ENCODE measurements around the gene XRCC4.
"Not testable (repeated sequence)": the region's sequence is repeated elsewhere in the genome, so short reads cannot be mapped to it uniquely, and the experiment has no call there.

The XRCC4 gene

DNA sequence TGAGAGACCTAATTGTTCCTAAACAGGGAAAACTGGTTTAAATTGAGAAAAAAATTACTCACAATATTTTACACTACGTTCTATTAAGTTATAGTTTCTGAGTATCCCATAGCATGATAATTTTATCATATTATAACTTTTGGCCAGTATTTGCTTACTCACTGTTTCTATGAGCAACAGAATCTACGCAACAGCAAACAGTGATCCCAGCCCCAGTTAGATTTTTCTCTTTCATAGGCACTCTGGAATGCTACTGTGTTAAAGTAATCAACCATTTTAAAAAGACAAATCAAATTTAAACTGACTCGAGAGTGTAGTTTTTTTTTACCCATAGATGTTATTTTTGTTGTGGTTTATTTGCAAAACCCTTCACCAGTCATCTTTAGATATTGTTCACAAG is 107.2 kb downstream of the XRCC4 start:
- DNase-seq = no peak

DNA sequence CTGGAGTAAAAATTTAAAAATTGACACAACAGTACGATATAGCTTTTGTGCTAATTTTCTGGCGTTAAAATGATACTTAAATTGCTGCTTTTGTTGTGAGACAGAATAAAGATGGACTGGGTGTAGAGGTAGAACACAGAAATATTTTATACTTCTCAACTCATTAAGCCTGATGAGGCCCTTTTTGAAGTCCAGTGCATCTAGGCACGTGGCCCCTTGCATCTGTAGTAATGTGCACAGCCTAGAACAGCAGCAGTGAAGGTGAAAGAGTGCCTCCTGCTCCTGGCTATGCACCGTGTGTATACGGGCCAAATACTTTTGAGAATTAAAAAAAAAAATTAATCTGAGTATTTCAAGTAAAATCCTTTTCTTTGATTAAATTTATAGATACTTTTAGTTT is 115.6 kb downstream of the XRCC4 start:
- DNase-seq = no peak

GRCh38 chr5:83197326-83197967 is 120.1 kb downstream of the XRCC4 start:
- peak; percentile 5 to 67 for DNase-seq

- DNase-seq = no peak
Measured at GRCh38 chr5:83199126-83199525, 121.8 kb downstream of the XRCC4 start.

DNA sequence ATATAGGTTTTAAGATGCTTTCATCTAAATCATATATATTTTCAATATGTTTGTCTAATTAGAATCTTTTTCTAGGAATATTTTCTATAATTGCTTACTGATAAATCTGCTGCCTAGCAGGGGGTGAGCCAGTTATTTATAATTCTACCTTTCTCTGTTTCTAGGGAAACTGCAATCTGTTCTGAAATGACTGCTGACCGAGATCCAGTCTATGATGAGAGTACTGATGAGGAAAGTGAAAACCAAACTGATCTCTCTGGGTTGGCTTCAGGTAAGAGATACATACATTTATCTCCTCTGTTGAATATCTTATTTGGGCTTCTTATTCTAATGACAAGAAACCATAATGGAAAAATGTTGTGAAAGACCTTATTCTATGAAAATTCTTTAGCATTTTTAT is 127.3 kb downstream of the XRCC4 start:
- no peak for DNase-seq

- DNase-seq = no peak
Measured at GRCh38 chr5:83209963-83210362, 132.6 kb downstream of the XRCC4 start.

DNA sequence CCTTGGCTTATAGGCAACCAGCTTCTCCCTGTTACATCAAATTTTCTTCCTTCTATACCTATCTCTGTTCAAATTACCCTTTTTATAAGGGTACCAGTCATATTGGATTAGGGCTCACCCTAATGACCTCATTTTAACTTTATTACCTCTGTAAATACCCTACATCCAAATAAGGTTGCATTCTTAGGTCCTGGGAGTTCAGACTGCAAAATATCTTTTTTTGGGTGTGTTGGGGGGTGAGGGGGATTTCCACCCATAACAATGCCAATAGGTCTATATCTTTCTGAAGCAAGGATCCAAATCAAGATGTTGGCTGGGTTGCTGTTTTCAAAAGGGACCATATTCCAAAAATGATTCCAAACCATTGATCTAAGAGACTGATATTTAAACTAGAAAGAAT is 141.7 kb downstream of the XRCC4 start:
- no peak for DNase-seq

- no peak for DNase-seq
Measured at GRCh38 chr5:83219495-83219894, 142.1 kb downstream of the XRCC4 start.

- DNase-seq = no peak
Measured at GRCh38 chr5:83220331-83220730, 143.0 kb downstream of the XRCC4 start.

GRCh38 chr5:83222906-83223305 is 145.6 kb downstream of the XRCC4 start:
- DNase-seq = no peak

- no peak for DNase-seq
Measured at GRCh38 chr5:83227611-83228010, 150.3 kb downstream of the XRCC4 start.

GRCh38 chr5:83230511-83230910 is 153.2 kb downstream of the XRCC4 start:
- DNase-seq = no peak

DNA sequence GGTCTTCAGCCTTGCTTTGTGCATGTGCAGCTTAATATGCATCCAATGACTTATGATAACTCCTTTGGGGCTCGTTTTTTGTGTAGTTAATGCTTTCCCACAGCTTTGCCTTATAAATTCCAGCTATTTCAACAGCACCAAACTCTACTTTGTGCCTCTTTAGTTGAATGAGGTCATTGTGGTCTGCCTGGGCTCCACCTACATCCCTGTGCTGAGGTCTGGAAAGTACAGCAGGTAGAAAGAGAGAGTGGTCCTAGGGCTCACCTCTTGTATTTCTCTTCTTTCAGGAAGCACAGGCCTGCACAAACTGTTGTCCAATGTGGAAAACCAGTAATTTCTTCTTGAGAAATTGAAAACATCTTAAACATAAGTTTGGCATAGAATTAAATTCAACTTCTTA is 167.2 kb downstream of the XRCC4 start:
- no peak for DNase-seq

DNA sequence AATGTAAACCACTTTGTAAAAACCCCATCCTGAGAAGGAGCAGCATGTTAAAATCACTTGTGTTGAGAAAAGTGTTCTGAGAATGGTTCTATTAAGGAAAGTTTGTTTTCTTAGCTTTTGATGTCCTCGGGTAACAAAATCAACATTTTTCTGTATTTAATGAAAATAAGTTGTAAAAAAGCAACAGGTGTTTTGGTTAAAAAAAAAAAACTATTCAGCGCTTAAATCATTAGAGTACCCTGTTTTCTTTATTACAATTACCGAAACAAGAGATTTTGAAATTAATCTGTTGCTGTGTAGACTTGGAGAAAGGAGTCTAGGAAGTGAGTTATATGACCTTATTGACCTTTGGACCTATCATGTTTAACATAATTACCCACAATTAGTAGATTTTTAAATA is 167.7 kb downstream of the XRCC4 start:
- no peak for DNase-seq

- DNase-seq = no peak
Measured at GRCh38 chr5:83246071-83246470, 168.7 kb downstream of the XRCC4 start.

DNA sequence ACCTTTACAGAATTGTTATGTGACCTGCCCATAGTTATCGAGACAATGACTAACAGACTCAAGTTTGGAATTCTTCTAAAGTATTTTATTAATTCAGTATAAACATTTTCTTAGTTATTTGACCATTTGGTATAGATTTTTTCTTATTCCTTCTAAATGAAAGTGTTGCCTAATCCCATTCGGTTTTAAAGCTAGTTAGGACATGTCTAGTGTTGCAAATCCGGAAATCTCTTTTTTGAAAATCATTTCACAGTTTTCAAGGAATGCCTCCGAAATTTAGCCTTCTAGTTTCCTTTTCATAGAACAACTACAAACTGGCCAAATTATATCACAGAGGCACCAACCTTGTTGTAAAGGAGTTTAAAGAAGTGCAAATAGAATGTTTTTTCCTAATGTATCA is 171.8 kb downstream of the XRCC4 start:
- DNase-seq = no peak

DNA sequence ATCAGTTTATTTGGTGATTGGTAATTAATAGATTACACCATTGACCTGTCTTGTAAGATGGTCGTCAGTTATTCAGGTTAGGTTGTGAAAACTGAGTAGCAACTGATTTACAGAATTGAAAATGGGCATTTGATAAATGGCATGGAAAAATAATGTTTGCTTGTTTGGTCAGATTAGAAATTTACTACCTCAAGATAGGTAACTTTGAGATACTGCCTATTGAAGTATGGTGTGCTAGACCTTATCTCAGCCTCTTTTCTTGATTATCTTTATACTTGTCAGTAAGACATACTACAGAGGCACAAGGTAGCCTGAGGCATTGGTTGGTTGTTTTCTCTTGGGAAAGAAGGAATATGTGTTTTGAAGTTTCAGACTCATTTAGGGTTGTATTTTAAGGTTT is 174.5 kb downstream of the XRCC4 start:
- no peak for DNase-seq

DNA sequence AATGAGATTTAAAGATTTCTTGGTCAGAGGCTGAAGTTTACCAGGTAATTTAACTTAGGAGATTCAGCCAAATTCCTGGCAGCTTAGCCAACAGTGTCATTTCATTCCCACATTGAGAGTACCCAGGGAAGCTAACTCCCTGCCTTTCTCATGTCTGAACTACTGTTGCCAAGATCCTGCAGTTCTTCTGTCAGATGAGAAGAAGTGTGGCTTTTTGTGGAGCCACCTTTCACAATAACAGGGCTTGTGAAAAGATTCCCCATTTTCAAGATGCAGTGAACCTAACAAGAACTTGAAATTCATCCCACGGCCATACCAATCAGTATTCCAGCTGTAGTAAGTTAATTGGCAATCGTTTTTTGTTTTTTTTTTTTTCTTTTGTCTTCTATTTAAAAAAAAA is 176.4 kb downstream of the XRCC4 start:
- DNase-seq = no peak

DNA sequence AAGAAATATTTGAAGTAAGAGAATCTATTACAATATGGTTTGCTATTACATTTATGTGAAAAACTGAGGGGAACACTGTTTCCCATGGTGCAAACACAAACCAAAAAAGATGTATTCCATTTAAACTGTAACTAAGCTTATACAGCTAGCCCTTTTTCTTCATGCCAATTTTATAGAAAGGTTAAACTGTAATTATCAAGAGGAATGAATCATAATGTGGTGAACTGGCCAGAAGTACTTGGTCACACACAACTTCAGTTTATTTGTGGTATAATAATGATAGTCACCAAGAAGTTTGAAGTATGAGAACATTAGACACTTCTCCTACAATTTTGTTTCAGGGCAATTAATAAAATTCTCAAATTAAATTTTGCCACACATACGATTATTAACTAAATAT is 177.9 kb downstream of the XRCC4 start:
- DNase-seq = no peak

DNA sequence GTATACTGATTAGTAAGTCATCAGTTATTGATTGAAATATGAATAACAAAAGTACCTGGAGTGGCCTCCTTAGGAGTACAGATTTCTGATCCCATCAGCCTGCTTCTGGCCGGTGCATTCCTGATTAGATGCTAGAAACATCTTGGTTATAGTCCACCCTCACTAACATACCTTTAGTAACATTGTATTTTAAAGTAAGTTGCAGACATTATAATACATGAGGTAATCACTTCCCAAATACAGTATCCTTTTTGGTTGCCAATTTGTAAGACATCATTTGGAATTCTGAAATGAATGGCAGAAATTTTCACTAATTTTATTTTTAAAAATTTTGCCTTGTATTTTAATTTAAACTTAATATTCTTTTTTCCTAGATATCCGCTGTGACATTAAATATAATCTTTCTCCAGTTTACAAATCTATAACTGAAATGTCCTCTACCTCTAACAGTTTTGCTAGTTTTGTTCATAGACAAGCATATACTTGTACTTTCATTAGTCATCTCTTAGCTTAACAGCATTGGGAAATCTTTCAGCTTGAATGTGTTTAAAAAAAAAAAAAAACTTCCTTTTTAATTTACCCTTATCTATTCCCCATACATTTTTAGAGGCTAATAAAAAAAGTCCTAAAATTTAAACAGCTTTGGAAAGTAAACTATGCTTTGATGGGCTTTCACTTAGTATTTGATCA is 178.9 kb downstream of the XRCC4 start:
- DNase-seq = no peak

- not testable (repeated sequence) for DNase-seq
Measured at GRCh38 chr5:83257684-83258083, 180.3 kb downstream of the XRCC4 start.

GRCh38 chr5:83265318-83265717 is 188.0 kb downstream of the XRCC4 start:
- peak in 1 of 2 experiments; percentile 37 for DNase-seq

DNA sequence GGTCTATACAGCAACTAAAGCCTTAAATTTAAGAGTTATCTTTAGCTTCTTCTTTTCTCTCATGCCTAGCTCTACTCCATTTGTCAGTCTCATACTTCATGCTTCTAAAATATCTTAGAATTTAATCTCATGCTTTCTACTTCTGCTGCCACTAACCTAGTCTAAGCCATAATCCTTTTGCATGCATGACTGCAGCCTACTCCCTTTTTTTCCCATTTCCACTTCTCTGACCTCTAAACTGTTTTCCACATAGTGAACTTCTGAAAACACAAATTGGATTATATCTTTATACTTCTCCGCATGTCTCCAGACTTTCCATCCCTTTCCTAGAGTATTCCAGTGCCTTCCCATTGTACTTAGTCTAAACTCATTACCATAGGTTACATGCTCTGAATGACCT is 193.0 kb downstream of the XRCC4 start:
- DNase-seq = no peak

DNA sequence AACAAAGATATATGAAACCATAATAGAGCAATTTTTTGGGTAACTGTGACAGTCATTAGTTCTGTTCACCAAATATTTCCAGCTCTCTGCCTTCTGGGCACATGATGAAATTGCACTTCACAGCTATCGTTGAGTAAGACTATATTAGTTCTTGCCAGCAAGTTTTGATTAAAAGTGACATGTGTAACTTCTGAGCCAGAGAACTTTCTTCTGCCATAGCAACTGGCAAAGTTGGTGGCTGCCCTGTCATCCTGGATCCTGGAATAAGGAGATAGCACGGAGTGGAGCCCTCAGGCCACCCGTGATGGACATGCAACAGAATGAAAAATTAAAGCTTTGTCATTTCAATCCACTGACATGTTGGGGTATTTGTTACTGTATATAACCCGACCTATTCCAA is 199.8 kb downstream of the XRCC4 start:
- DNase-seq = no peak

DNA sequence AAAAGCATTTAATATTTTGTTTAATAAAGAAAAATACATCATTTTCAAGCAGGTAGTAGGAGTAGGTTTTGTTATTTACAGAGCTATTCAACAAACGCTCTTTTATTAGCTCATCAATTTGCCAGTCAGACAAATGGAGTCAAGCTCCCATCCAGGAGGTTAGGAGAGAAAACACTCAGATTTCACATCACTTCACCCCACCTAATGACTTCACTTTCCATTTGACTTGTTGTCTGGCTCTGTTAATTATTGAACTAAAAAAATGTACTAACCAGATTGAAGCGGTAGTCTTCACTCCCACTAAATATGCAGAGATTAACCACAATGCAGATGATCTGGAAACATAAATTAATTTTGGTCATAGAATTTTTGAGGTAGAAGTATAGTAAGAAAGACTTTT is 200.6 kb downstream of the XRCC4 start:
- no peak for DNase-seq

All from NCI-H1930 (cell line).